VCaP (cell line): ENCODE results near the gene PTTG1IP.
A peak's percentile ranks its signal among the peaks of the same experiment; 100 is the strongest.

Source experiments
- H3K27ac ChIP-seq: fragments of 450-650 bp; 2 replicates; pipeline ENCODE4 v1.5.1; 2017
- TF ChIP-seq, protein P1 (sequence below): fragments of 450-650 bp; conservative IDR thresholded peaks from 2 replicates; pipeline ENCODE4 v1.5.1; 2017; ENCODE audit warnings: mild to moderate bottlenecking, moderate library complexity

Gene PTTG1IP, protein sequence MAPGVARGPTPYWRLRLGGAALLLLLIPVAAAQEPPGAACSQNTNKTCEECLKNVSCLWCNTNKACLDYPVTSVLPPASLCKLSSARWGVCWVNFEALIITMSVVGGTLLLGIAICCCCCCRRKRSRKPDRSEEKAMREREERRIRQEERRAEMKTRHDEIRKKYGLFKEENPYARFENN

DNA sequence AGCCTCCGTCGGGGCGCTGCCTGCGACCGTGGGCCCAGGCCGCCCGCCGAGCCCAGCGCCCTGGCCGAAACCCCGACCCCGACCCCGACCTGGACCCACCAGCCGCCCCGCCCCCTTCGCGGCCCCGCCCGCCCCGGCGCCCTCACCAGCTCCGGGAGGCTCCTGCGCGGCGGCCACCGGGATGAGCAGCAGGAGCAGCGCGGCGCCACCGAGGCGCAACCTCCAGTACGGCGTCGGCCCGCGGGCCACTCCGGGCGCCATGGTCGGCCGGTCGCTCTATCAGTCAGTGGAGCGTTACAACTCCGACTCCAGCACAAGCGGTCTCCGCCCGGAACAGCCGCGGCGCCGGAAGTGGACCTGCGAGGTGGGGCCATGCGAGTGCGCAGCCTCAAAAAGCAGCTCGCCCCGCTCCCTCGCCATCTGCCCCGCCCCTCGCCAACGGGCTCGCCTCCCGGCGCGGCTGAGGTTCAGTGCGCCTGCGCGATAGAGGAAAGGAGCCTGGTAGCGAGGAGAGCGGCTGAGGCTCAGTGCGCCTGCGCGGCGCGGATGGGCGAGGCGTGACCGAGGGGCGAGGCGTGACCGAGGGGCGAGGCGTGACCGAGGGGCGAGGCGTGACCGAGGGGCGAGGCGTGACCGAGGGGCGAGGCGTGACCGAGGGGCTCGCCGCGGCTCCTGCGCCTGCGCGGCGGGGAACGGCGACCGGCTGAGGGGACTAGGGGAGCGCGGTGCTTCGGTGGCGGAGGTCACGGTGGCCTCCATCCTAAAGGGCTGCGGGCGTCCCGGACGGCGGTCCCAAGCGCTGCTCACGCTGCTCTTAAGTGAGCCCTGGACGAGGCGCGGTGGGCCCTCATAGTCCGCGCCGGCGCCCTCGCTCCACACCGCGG, at the start of gene PTTG1IP:
Gene PTTG1IP (minus strand): TSS at position 335 of the 884 bp plus-strand sequence. CDS start 74 bp downstream, at position 261.
- TF ChIP-seq, protein P1, sequence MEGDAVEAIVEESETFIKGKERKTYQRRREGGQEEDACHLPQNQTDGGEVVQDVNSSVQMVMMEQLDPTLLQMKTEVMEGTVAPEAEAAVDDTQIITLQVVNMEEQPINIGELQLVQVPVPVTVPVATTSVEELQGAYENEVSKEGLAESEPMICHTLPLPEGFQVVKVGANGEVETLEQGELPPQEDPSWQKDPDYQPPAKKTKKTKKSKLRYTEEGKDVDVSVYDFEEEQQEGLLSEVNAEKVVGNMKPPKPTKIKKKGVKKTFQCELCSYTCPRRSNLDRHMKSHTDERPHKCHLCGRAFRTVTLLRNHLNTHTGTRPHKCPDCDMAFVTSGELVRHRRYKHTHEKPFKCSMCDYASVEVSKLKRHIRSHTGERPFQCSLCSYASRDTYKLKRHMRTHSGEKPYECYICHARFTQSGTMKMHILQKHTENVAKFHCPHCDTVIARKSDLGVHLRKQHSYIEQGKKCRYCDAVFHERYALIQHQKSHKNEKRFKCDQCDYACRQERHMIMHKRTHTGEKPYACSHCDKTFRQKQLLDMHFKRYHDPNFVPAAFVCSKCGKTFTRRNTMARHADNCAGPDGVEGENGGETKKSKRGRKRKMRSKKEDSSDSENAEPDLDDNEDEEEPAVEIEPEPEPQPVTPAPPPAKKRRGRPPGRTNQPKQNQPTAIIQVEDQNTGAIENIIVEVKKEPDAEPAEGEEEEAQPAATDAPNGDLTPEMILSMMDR: no peak
- peak within 1 kb of the TSS; percentile 91 for H3K27ac ChIP-seq

DNA sequence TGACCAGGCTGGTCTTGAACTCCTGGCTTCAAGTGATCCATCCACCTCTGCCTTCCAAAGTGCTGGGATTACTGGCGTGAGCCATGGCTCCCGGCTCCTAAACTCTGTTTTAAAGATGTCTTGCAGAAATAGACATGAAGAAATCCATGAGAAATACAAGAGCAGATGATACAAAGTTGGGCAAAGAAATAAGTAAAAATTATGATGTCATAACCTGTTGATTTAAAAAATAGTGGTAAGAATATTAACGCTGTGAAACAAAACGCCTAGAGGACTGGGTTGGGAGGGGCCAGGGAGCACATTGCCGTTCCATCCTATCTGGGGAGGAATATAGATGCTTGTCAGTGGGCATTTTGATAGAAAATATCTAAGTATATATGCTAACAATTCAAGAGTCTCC, 48.4 kb upstream of the PTTG1IP start:
- no peak overlapping the region for H3K27ac ChIP-seq
- TF ChIP-seq, protein P1: no peak

DNA sequence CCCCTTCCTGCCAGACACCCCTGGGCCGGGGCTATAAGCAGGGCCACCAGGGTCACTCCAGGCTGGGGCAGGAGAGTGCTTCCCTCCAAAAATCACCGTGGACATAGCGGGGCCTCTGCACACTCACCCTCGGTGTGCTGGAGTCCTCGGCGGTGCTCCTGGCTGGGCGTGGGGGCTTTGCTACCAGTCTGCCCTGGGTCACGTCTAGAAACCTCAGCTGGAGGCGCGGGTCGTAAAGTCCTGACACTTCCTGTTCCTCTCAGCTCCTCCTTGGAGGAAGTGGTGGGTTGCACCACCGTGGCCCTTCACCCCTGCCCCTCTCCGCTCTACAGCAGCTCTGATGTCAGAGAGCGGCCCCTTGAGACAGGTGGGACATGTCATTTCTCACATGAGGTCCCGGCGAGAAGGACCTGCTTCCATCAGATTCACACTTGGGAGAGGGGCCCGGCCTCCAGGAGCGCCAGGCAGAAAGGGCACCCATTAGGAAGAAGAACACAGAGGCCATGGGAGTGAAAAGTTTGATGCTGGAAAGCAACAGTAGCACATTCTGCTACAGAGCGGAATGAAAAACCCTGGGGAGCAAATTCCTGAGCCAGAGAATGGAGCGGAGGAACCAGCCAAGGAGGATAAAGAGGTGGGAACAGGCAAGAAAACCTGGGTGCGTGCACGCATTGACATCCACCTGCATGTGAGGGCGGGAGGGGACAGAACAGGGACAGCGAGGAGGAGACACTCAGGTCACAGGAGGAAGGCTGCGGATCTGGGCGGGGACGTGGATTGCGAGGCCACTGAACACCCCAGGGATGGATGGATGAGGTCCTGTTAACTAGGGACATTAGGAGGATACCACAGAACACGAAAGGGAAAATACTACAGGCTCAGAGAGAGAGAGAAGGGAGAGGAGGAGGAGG, 47.5 kb upstream of the PTTG1IP start, which contains the start of gene ITGB2:
Gene ITGB2 (minus strand): TSS at position 206 of the 911 bp plus-strand sequence. CDS start 10,117 bp downstream, outside the sequence.
- H3K27ac ChIP-seq: no peak within 1 kb of the TSS
- TF ChIP-seq, protein P1: no peak

DNA sequence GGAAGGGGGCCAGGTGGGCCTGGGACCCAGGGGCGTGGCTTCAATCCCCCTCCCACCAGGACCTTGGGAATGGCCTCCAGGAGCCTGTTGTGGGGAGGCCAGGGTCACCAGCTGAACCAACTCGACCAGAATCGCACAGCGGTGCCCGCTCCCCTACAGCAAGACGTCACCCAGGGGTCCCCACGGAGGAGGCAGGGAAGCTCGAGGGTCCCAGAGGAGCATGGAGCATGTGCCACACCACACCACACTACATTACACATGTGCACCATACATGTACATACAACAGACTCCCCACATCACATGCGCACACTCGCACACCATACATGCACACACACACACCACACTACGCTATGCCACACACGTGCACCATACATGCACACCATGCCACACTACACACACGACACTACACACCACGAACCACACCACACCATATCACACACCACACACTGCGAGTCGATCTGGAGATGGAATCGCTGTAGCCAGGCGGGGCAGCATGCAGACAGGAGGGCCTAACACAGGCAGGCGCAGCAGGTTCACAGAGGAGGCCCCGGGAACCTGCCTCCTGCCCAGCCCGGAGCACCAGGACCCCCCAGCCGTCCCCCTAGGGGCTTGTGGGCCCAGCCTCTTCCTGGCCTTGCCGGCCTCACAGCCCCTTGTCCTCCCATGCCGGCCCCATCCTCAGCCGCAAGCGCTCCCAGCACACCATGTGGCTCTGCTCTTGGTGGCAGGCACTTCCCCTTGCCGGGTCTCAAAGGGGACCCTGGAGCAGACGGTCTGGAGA, 46.6 kb upstream of the PTTG1IP start:
- H3K27ac ChIP-seq: no peak overlapping the region
- TF ChIP-seq, protein P1: no peak

DNA sequence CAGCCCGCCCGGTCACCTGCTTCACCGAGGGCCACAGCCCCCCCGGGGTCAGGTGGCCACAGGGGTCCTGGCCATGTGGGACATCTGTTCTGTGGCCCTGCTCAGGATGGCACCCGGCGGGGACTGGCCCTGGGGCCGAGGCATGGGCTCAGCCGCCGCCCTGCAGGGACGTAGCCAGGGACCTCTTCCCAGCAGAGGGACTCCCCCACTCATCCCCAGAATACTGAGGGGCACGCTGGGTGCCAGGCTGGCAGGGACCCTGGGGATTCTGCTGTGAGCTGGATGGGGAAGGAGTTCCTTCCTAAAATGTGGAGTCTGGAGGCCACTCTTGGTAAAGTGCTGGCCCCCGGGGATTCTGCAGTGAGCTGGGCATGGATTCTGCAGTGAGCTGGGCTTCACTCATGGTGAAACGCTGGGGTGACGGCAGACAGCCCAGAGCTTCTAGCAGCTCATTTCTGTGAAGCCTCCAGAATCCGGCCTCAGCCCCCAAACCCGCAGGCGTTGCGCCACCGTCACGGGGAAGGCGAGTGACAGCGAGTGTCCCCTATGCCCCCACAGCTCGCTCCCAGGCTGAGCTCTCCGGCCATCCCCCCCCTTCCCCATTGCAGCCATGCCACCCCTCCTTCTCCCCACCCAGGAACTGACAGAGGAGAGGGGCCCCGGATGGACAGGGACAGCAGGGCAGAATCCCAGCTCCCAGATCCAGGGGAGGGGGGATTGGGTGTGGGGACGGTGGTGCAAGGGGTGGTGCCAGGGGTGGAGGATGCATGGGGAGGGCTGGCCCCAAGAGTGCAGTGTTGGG, 45.8 kb upstream of the PTTG1IP start:
- no peak overlapping the region for H3K27ac ChIP-seq
- TF ChIP-seq, protein P1: no peak

DNA sequence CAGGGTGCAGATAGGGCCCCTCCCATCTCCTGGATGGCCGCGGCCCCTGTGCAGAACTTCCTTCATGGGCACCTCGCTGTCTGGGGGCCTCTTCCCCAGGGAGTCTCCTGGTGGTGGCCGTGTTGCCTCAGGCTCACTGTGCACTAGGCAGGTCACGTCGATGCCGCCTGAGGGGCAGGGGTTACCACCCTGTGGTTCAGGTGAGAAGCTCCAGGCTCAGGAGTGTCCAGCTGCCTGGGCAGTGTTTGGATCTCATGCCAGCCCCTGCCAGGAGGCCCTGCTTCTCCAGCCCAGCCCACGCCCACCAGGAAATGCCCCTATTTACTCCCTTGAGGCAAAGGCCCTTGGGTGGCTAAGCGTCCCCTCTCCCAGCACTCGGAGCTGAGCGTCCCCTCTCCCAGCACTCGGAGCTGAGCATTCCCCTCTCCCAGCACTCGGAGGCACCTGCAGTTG, 45.1 kb upstream of the PTTG1IP start:
- no peak overlapping the region for H3K27ac ChIP-seq
- TF ChIP-seq, protein P1: no peak
